OCI-LY7 (cell line): ENCODE data around the gene ATP2C1.

Source experiments
- CTCF ChIP-seq: fragments of 200-600 bp; sonication (generic); conservative IDR thresholded peaks from 2 replicates; pipeline ENCODE4 v1.5.1; 2014; ENCODE audit warnings: mild to moderate bottlenecking, antibody characterized with exemption, low read length, moderate library complexity, mixed read lengths
- EZH2phosphoT487 ChIP-seq: fragments of 200-600 bp; sonication (generic); IDR thresholded peaks from 2 replicates; pipeline ENCODE4 v1.6.1; 2018; ENCODE audit warnings: low read depth, borderline replicate concordance, mild to moderate bottlenecking, mixed run types, antibody characterized with exemption, low read length, moderate library complexity, mixed read lengths

GRCh38 chr3:130974201-130974600, 80.3 kb downstream of the ATP2C1 start:
- no peak for TF ChIP-seq CTCF
- no peak for TF ChIP-seq EZH2phosphoT487
